KMS-11 (cell line): ENCODE data around the gene CCDC68.

Source experiments
- H2AFZ ChIP-seq: fragments of 200-600 bp; sonication (generic); 2 replicates; pipeline ENCODE4 v1.6.1; 2016; ENCODE audit warnings: antibody characterized with exemption, mixed run types, low read depth
- H3K27ac ChIP-seq: fragments of 200-600 bp; sonication (generic); 2 replicates; pipeline ENCODE4 v1.6.1; 2016; ENCODE audit warnings: mild to moderate bottlenecking, mixed run types
- H3K27me3 ChIP-seq: fragments of 200-600 bp; sonication (generic); 2 replicates; pipeline ENCODE4 v1.6.1; 2017; ENCODE audit warnings: mild to moderate bottlenecking, low read depth, mixed run types, moderate library complexity; ENCODE audit not compliant: insufficient read depth
- H3K36me3 ChIP-seq: fragments of 200-600 bp; sonication (generic); 2 replicates; pipeline ENCODE4 v1.6.1; 2017; ENCODE audit warnings: mild to moderate bottlenecking, mixed run types; ENCODE audit not compliant: insufficient read depth
- H3K4me1 ChIP-seq: fragments of 200-600 bp; sonication (generic); 2 replicates; pipeline ENCODE4 v1.6.1; 2016; ENCODE audit warnings: mild to moderate bottlenecking, low read depth, mixed run types; ENCODE audit not compliant: poor library complexity, severe bottlenecking
- H3K4me2 ChIP-seq: fragments of 200-600 bp; sonication (generic); 2 replicates; pipeline ENCODE4 v1.7.0; 2016; ENCODE audit warnings: mild to moderate bottlenecking, mixed run types
- H3K4me3 ChIP-seq: fragments of 200-600 bp; sonication (generic); IDR thresholded peaks from 2 replicates; pipeline ENCODE4 v1.6.1; 2017; ENCODE audit warnings: low read depth, low read length, mixed read lengths; ENCODE audit not compliant: insufficient read depth
- H3K79me2 ChIP-seq: fragments of 200-600 bp; sonication (generic); 2 replicates; pipeline ENCODE4 v1.6.1; 2016; ENCODE audit warnings: low read depth, mixed run types; ENCODE audit not compliant: insufficient read depth
- H3K9ac ChIP-seq: fragments of 200-600 bp; sonication (generic); 2 replicates; pipeline ENCODE4 v1.6.1; 2016; ENCODE audit warnings: mild to moderate bottlenecking, mixed run types
- H4K20me1 ChIP-seq: fragments of 200-600 bp; sonication (generic); 2 replicates; pipeline ENCODE4 v1.6.1; 2016; ENCODE audit warnings: mild to moderate bottlenecking, mixed run types; ENCODE audit not compliant: insufficient read depth
- CTCF ChIP-seq: fragments of 200-600 bp; sonication (generic); conservative IDR thresholded peaks from 2 replicates; pipeline ENCODE4 v1.6.1; 2017; ENCODE audit warnings: low read depth, mild to moderate bottlenecking, antibody characterized with exemption, low read length, moderate library complexity, mixed read lengths

The CCDC68 gene

GRCh38 chr18:54967786-54968185 is 8.5 kb upstream of the CCDC68 start:
- H3K27me3 ChIP-seq, result no peaks in the 10 kb centered on the region
- no peak overlapping the region for H3K27ac ChIP-seq

GRCh38 chr18:54964741-54965140 is 5.5 kb upstream of the CCDC68 start:
- Histone ChIP-seq H3K4me3 (no peak overlapping the region), H3K27ac (no peak overlapping the region), H4K20me1 (no peaks in the 10 kb centered on the region), H3K4me1 (no peaks in the 10 kb centered on the region), H3K36me3 (no peaks in the 10 kb centered on the region), H3K79me2 (no peaks in the 10 kb centered on the region), H3K4me2 (no peak overlapping the region), H3K27me3 (no peaks in the 10 kb centered on the region), H2AFZ (no peak overlapping the region), H3K9ac (no peak overlapping the region)
- TF ChIP-seq CTCF, result no peak

More at GRCh38 chr18:54967786-54968185, 8.5 kb upstream of the CCDC68 start:
- no peaks in the 10 kb centered on the region for H3K4me1 ChIP-seq
- no peak overlapping the region for H3K4me3 ChIP-seq
- no peaks in the 10 kb centered on the region for H3K36me3 ChIP-seq
- no peaks in the 10 kb centered on the region for H4K20me1 ChIP-seq
- no peak overlapping the region for H3K4me2 ChIP-seq
- no peak overlapping the region for H3K9ac ChIP-seq
- H3K79me2 ChIP-seq, result no peaks in the 10 kb centered on the region
- TF ChIP-seq CTCF, result no peak
- H2AFZ ChIP-seq, result no peak overlapping the region

GRCh38 chr18:54962919-54963645 is 3.8 kb upstream of the CCDC68 start:
- H3K4me3 ChIP-seq, result no peak overlapping the region
- H2AFZ ChIP-seq, result no peak overlapping the region
- TF ChIP-seq CTCF, result no peak
- H4K20me1 ChIP-seq, result no peaks in the 10 kb centered on the region
- no peaks in the 10 kb centered on the region for H3K4me1 ChIP-seq
- H3K9ac ChIP-seq, result no peak overlapping the region
- no peak overlapping the region for H3K27ac ChIP-seq
- H3K4me2 ChIP-seq, result no peak overlapping the region
- H3K79me2 ChIP-seq, result no peaks in the 10 kb centered on the region
- H3K36me3 ChIP-seq, result no peaks in the 10 kb centered on the region
- H3K27me3 ChIP-seq, result no peaks in the 10 kb centered on the region

GRCh38 chr18:54961868-54962267 is 2.6 kb upstream of the CCDC68 start:
- no peak overlapping the region for H3K9ac ChIP-seq
- H3K79me2 ChIP-seq, result no peaks in the 10 kb centered on the region
- no peaks in the 10 kb centered on the region for H3K36me3 ChIP-seq
- no peak overlapping the region for H2AFZ ChIP-seq
- no peaks in the 10 kb centered on the region for H3K27me3 ChIP-seq
- no peak overlapping the region for H3K4me2 ChIP-seq
- no peak overlapping the region for H3K4me3 ChIP-seq
- no peaks in the 10 kb centered on the region for H3K4me1 ChIP-seq
- TF ChIP-seq CTCF, result no peak
- H3K27ac ChIP-seq, result no peak overlapping the region
- H4K20me1 ChIP-seq, result no peaks in the 10 kb centered on the region
